HepG2 (cell line): ENCODE data around the gene PRADC1. TPM values are rescaled to one million over a fixed set of nuclear protein-coding genes. Genes with fewer than 3 reads are reported as not detected.

Experiments used
- ATAC-seq: fragments of 200-7000 bp; cut with Tn5 transposase; 3 replicates; pipeline ENCODE4 v1.9.1; 2020; ENCODE audit warnings: mild to moderate bottlenecking, moderate library complexity
- BruUV-seq: library from RNA; stranded (reverse); fragments of 400-500 nt; replicated peaks from 2 replicates; lab custom pipeline; 2021; lab: Mats Ljungman, UMichigan
- CTCF ChIA-PET: fragments of 300-600 bp; formaldehyde crosslinking; extraction: SDS; loops from one replicate; lab custom pipeline; 2021; ENCODE audit warnings: low total read pairs, inconsistent platforms, low intra/inter-chr PET ratio; lab: Yijun Ruan, JAX
- POLR2A ChIA-PET: fragments of 350-600 bp; sonication (Branson Sonifier 250); formaldehyde crosslinking; loops from one replicate; lab custom pipeline; 2020; ENCODE audit warnings: antibody characterized with exemption, inconsistent platforms; lab: Yijun Ruan, JAX
- DNase-seq: peaks from one replicate; pipeline ENCODE4 v3.0.0-alpha.2; 2015; ENCODE audit warnings: low spot score
- FAIRE-seq: peaks from 3 replicates; lab custom pipeline; 2011; peaks lifted over from hg19 to GRCh38; lab: Jason Lieb, UNC
- H2AFZ ChIP-seq: one replicate; pipeline ENCODE4 v1.6.1; 2011; ENCODE audit warnings: low read length, inconsistent platforms
- H3K27ac ChIP-seq: fragments of 300-600 bp; 3 replicates; pipeline ENCODE4 v1.8.0; 2011; ENCODE audit warnings: mixed run types, mild to moderate bottlenecking, mixed read lengths, low read length, inconsistent platforms; ENCODE audit not compliant: insufficient read depth; ENCODE audit errors: extremely low read length
- H3K27me3 ChIP-seq, 2 experiments: fragments of 200-600 bp in 1 of 2; 2 replicates in 1 of 2; 3 replicates in 1 of 2; pipeline versions ENCODE4 v1.6.0 to v1.8.0; 2011; ENCODE audit warnings: low read length in 2 of 2, mild to moderate bottlenecking in 2 of 2, moderate library complexity in 2 of 2, inconsistent platforms in 1 of 2; ENCODE audit not compliant: insufficient read depth in 2 of 2, control insufficient read depth in 1 of 2
- H3K36me3 ChIP-seq, 2 experiments: fragments of 200-600 bp in 1 of 2; replicated peaks in 1 of 2; 2 replicates in 1 of 2; 3 replicates in 1 of 2; pipeline versions ENCODE4 v1.5.1 to v1.8.0; 2011; ENCODE audit warnings: low read length in 2 of 2, inconsistent platforms in 1 of 2; ENCODE audit not compliant: insufficient read depth in 2 of 2, control insufficient read depth in 1 of 2
- H3K4me1 ChIP-seq: 2 replicates; pipeline ENCODE4 v1.5.1; 2012; ENCODE audit warnings: low read length, inconsistent platforms; ENCODE audit not compliant: insufficient read depth
- H3K4me2 ChIP-seq: 2 replicates; pipeline ENCODE4 v1.6.0; 2011; ENCODE audit warnings: low read depth, low read length, inconsistent platforms
- H3K4me3 ChIP-seq, 3 experiments: fragments of 200-600 bp in 1 of 3; sonication (generic), shearing (Covaris generic) in 1 of 3; replicated peaks in 1 of 3; 2 replicates each; pipeline ENCODE4 v1.5.1; 2011 to 2016; ENCODE audit warnings: low read length in 3 of 3, inconsistent platforms in 2 of 3, low read depth in 2 of 3, mild to moderate bottlenecking in 2 of 3, control low read depth in 1 of 3, mixed read lengths in 1 of 3; ENCODE audit not compliant: insufficient read depth in 1 of 3
- H3K79me2 ChIP-seq: one replicate; pipeline ENCODE4 v1.6.1; 2011; ENCODE audit warnings: low read length, inconsistent platforms; ENCODE audit not compliant: insufficient read depth
- H3K9ac ChIP-seq: 2 replicates; pipeline ENCODE4 v1.6.0; 2011; ENCODE audit warnings: mild to moderate bottlenecking, low read depth, low read length, inconsistent platforms; ENCODE audit not compliant: insufficient read depth
- H3K9me3 ChIP-seq: 2 replicates; pipeline ENCODE4 v1.5.1; 2012; ENCODE audit warnings: mild to moderate bottlenecking, low read length
- H4K20me1 ChIP-seq: 2 replicates; pipeline ENCODE4 v1.6.0; 2011; ENCODE audit warnings: inconsistent platforms, mild to moderate bottlenecking, low read length, moderate library complexity; ENCODE audit not compliant: insufficient read depth
- MAF1 ChIP-seq: sonication (generic); formaldehyde crosslinking; IDR thresholded peaks from 2 replicates; pipeline ENCODE4 v1.5.0; 2020; ENCODE audit warnings: missing genetic modification reagents, borderline replicate concordance
- PHB2 ChIP-seq: fragments of 450-650 bp; IDR thresholded peaks from 2 replicates; pipeline ENCODE4 v1.6.1; 2018; ENCODE audit not compliant: partially characterized antibody
- SIN3A ChIP-seq: IDR thresholded peaks from 2 replicates; pipeline ENCODE4 v1.6.1; 2011; ENCODE audit warnings: low read depth, mild to moderate bottlenecking, control low read depth, low read length, borderline replicate concordance
- SUZ12 ChIP-seq: fragments of 150-350 bp; IDR thresholded peaks from 2 replicates; pipeline ENCODE4 v1.6.1; 2014; ENCODE audit warnings: low read depth, low read length
- ZBTB26 ChIP-seq: IDR thresholded peaks from 2 replicates; pipeline ENCODE4 v1.6.1; 2016; ENCODE audit warnings: missing compliant biosample characterization, missing genetic modification reagents, borderline replicate concordance
- ZBTB44 ChIP-seq: sonication (generic); formaldehyde crosslinking; IDR thresholded peaks from 2 replicates; pipeline ENCODE4 v1.4.0; 2020; ENCODE audit warnings: missing genetic modification reagents
- ZNF543 ChIP-seq: sonication (generic); formaldehyde crosslinking; IDR thresholded peaks from 2 replicates; pipeline ENCODE4 v1.4.0; 2020; ENCODE audit warnings: mild to moderate bottlenecking, missing genetic modification reagents
- ZNF614 ChIP-seq: IDR thresholded peaks from 2 replicates; pipeline ENCODE4 v1.6.1; 2018; ENCODE audit warnings: missing biosample characterization, missing genetic modification reagents, inconsistent platforms, borderline replicate concordance
- WGBS: methylation state at CpG from one replicate; pipeline ENCODE4 v1.1.6; 2017; ENCODE audit warnings: low lambda C conversion rate; 5-methylcytosine and 5-hydroxymethylcytosine counted together
- in situ Hi-C: cut with HindIII; loops from 2 replicates; pipeline ENCODE4 v1.10.0; 2017; ENCODE audit warnings: low pct_unique_long_range_greater_than_20kb; ENCODE audit not compliant: extremely low pct_ligation_motif_present
- intact Hi-C: fragments of 100-400 bp; cut with micrococcal nuclease; formaldehyde crosslinking; loops from one replicate; pipeline ENCODE4 v1.10.0; 2022; ENCODE audit not compliant: unreplicated experiment
- polyA plus RNA-seq, 8 experiments: library from polyadenylated mRNA; depleted of rRNA in 3 of 8; stranded (reverse) in 7 of 8; unstranded in 1 of 8; fragments of >200 nt; fragmentation: Illumina TruSeq in 4 of 8; extraction: Trizol in 4 of 8; gene quantifications; 2 replicates each; pipeline versions ENCODE4 v1.2.1 to v1.2.3, GENCODE V29; 2011 to 2016; ENCODE audit warnings: low read depth in 4 of 8, missing spikeins in 1 of 8, mixed read lengths in 1 of 8; ENCODE audit not compliant: insufficient read depth in 1 of 8
- total RNA-seq, 5 experiments: library from RNA; depleted of rRNA; stranded (reverse); fragments of >200 nt; fragmentation: Illumina TruSeq; extraction: Trizol; gene quantifications; 2 replicates each; pipeline ENCODE4 v1.2.3, GENCODE V29; 2016; ENCODE audit warnings: low read depth in 1 of 5

PRADC1 gene
- total and polyA plus RNA-seq, 2 of the 13 experiments (the other 11 are each of a cell fraction or from before 2014, with no cell fraction given), result 12.1 to 37.2 TPM

DNA sequence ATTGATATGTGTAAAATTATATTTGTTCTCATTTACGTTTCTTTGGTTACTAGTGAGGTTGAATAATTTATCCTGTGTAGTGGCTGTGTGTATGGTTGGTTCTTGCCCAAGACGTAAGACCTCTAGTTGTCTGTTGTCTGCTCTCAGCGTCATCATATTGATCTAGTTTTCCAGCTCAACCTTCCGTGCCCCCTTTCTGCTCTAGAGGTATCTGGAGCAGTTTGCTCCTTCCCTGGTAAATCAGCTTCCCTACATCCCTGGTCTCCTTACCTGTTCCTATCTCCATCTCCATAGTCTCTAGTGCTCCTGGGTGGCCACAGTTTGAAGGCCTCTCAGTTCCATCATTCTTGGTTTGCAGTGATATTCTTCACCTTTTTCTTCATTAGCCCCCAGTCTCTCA lies 17.8 kb downstream of the PRADC1 start:
- BruUV-seq, result no TSS peak
- ChIA-PET POLR2A (interaction anchor here (0.8 to 1.6 kb wide), 5 partner anchors 10 to 45 kb away, joined by 3 to 19 read pairs (median 4); partner anchors contain the start of genes CCT7 and PRADC1), CTCF (no interaction called here)
- peak overlapping the region; percentile 96 for H3K9ac ChIP-seq
- H3K4me1 ChIP-seq, result peaks cover 50% of the 10 kb centered on the region
- 0 out of 2 replicates have a peak, but pooled peaks have one; percentile 25 for TF ChIP-seq SIN3A
- no peak for TF ChIP-seq MAF1
- TF ChIP-seq PHB2, result no peak
- no peak for TF ChIP-seq ZNF543 (CRISPR knock-in tag)
- TF ChIP-seq ZBTB44, result no peak
- TF ChIP-seq ZNF614 (CRISPR knock-in tag), result no peak
- peak; percentile 95 for TF ChIP-seq ZBTB26 (CRISPR knock-in tag)
- no peak for TF ChIP-seq SUZ12
- H3K27ac ChIP-seq, result peak overlapping the region; percentile 92
- peaks cover 8 to 27% of the 10 kb centered on the region in 2 experiments for H3K36me3 ChIP-seq
- no peak overlapping the region for H2AFZ ChIP-seq
- no peak for DNase-seq
- H4K20me1 ChIP-seq, result peaks cover 12% of the 10 kb centered on the region; the same call in 1 of the 2 replicates
- no peaks in the 10 kb centered on the region for H3K27me3 ChIP-seq
- in situ Hi-C loops, result no loop called here
- FAIRE-seq, result no peak
- peaks cover 48% of the 10 kb centered on the region for H3K79me2 ChIP-seq
- no peak for ATAC-seq
- intact Hi-C loops, result loop anchor here (10.0 kb wide), 1 partner anchor 170 kb away; the partner anchor contains the start of gene ALMS1
- H3K4me3 ChIP-seq, result peak overlapping the region; percentile 86 to 93 (median 91)
- no peaks in the 10 kb centered on the region for H3K9me3 ChIP-seq
- H3K4me2 ChIP-seq, result peak overlapping the region; percentile 99
- 14% methylated on average over 4 of the region's 4 CpGs for WGBS
